Neural progenitor cell (in vitro differentiated cells): ENCODE data around the gene IER5.

ENCODE experiments used
- CTCF ChIP-seq: fragments of 200-600 bp; sonication (generic); IDR thresholded peaks from 2 replicates; pipeline ENCODE4 v1.5.1; 2017; ENCODE audit warnings: antibody characterized with exemption, mild to moderate bottlenecking
- EZH2phosphoT487 ChIP-seq: fragments of 200-600 bp; sonication (generic); IDR thresholded peaks from 2 replicates; pipeline ENCODE4 v1.6.1; 2017; ENCODE audit warnings: antibody characterized with exemption

GRCh38 chr1:181064702-181065101 lies 23.8 kb upstream of the IER5 start:
- TF ChIP-seq CTCF, result no peak
- no peak for TF ChIP-seq EZH2phosphoT487
